ENCODE data around the gene ITGB1. TPM values are rescaled to one million over a fixed set of nuclear protein-coding genes. Genes with fewer than 3 reads are reported as not detected.

ITGB1 gene
- total RNA-seq, 1 experiment from 2014 or later = 421 TPM

DNA sequence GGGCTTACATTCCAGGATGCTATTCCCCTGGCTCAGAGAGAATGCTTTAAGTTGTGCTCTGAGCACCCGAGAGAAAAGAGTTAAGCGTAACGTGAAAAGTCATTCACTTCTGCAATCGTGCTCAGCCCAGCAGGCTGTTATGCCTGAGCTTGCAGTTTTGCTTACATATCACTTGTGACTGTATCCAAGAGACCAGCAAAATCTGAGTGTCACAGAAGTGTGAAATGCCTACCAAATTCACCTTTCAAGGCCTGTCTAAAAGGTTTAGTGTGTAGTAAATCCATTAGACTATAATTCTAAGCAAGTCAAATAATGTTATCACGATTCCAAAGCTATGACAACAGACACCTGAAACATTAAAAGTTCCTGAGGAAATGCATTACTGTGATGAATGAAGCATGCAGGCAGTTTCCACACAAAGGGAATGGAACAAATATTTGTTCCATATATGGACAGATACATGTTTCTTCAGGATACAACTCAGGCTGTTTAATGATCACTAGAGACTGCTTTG lies 20.1 kb downstream of the ITGB1 start:
- H3F3A ChIP-seq (ENCODE audit: insufficient read depth, low read depth) = peaks cover 30% of the 10 kb centered on the region; the same call in 1 of the 2 replicates
- no peak for DNase-seq
- CTCF ChIA-PET = no interaction called here
- POLR2A ChIA-PET (ENCODE audit: unreplicated experiment) = no interaction called here
- no peak overlapping the region for H2AFZ ChIP-seq
- H3K27ac ChIP-seq = no peak overlapping the region
- intact Hi-C loops (cut with micrococcal nuclease; ENCODE audit: unreplicated experiment) = no loop called here
- H3K4me3 ChIP-seq = no peak overlapping the region
- H3K27me3 ChIP-seq (ENCODE audit: insufficient read depth, low read depth) = no peaks in the 10 kb centered on the region
- peaks cover 74% of the 10 kb centered on the region for H4K20me1 ChIP-seq (ENCODE audit: insufficient read depth)
- H3K9me3 ChIP-seq (ENCODE audit: insufficient read depth, low read depth) = no peaks in the 10 kb centered on the region
- H3K4me2 ChIP-seq = no peak overlapping the region
- no peak for TF ChIP-seq EZH2 (IDR thresholded peaks at IDR 0.05; ENCODE audit: low read depth)
- TF ChIP-seq, protein P1, sequence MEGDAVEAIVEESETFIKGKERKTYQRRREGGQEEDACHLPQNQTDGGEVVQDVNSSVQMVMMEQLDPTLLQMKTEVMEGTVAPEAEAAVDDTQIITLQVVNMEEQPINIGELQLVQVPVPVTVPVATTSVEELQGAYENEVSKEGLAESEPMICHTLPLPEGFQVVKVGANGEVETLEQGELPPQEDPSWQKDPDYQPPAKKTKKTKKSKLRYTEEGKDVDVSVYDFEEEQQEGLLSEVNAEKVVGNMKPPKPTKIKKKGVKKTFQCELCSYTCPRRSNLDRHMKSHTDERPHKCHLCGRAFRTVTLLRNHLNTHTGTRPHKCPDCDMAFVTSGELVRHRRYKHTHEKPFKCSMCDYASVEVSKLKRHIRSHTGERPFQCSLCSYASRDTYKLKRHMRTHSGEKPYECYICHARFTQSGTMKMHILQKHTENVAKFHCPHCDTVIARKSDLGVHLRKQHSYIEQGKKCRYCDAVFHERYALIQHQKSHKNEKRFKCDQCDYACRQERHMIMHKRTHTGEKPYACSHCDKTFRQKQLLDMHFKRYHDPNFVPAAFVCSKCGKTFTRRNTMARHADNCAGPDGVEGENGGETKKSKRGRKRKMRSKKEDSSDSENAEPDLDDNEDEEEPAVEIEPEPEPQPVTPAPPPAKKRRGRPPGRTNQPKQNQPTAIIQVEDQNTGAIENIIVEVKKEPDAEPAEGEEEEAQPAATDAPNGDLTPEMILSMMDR (conservative IDR thresholded peaks at IDR 0.05) = no peak
- no peaks in the 10 kb centered on the region for H3K9me2 ChIP-seq (ENCODE audit: insufficient read depth)
- peaks cover 20% of the 10 kb centered on the region for H3K36me3 ChIP-seq (ENCODE audit: low read depth)
- H3K4me1 ChIP-seq (replicated peaks; ENCODE audit: insufficient read depth) = no peaks in the 10 kb centered on the region
- H3K79me2 ChIP-seq (ENCODE audit: low read depth) = peaks cover 100% of the 10 kb centered on the region
- BruUV-seq (replicated peaks) = no TSS peak

GRCh38 chr10:32932225-32932729 lies 25.8 kb downstream of the ITGB1 start:
- CTCF ChIA-PET = interaction anchor here (0.5 to 0.6 kb wide), 3 partner anchors 14 to 688 kb away, joined by 4 to 8 read pairs (median 7); no protein-coding TSS in a partner anchor
- Histone ChIP-seq H3K27ac (peak overlapping the region; percentile 30; the same call in 1 of the 2 replicates), H3K36me3 (ENCODE audit: low read depth) (peaks cover 39% of the 10 kb centered on the region), H3K9me2 (ENCODE audit: insufficient read depth) (no peaks in the 10 kb centered on the region), H3K27me3 (ENCODE audit: insufficient read depth, low read depth) (no peaks in the 10 kb centered on the region), H3K4me1 (replicated peaks; ENCODE audit: insufficient read depth) (no peaks in the 10 kb centered on the region), H3K4me2 (no peak overlapping the region), H3K4me3 (no peak overlapping the region), H4K20me1 (ENCODE audit: insufficient read depth) (peaks cover 45% of the 10 kb centered on the region), H3F3A (ENCODE audit: insufficient read depth, low read depth) (peaks cover 48% of the 10 kb centered on the region; the same call in 1 of the 2 replicates), H2AFZ (no peak overlapping the region), H3K9me3 (ENCODE audit: insufficient read depth, low read depth) (no peaks in the 10 kb centered on the region), H3K79me2 (ENCODE audit: low read depth) (peaks cover 65% of the 10 kb centered on the region)
- intact Hi-C loops (cut with micrococcal nuclease; ENCODE audit: unreplicated experiment) = no loop called here
- POLR2A ChIA-PET (ENCODE audit: unreplicated experiment) = interaction anchor here (0.6 kb wide), 1 partner anchor 78 kb away, joined by 6 read pairs; no protein-coding TSS in a partner anchor
- no TSS peak for BruUV-seq (replicated peaks)
- no peak for DNase-seq
- TF ChIP-seq, protein P1 (conservative IDR thresholded peaks at IDR 0.05) = no peak
- no peak for TF ChIP-seq EZH2 (IDR thresholded peaks at IDR 0.05; ENCODE audit: low read depth)

GRCh38 chr10:32931593-32931992 lies 26.4 kb downstream of the ITGB1 start:
- no peak for DNase-seq
- H3K9me3 ChIP-seq (ENCODE audit: insufficient read depth, low read depth) = no peaks in the 10 kb centered on the region
- H4K20me1 ChIP-seq (ENCODE audit: insufficient read depth) = peaks cover 43% of the 10 kb centered on the region
- no peak overlapping the region; the same call in 1 of the 2 replicates for H3K27ac ChIP-seq
- intact Hi-C loops (cut with micrococcal nuclease; ENCODE audit: unreplicated experiment) = no loop called here
- H3K4me3 ChIP-seq = no peak overlapping the region
- H3K4me2 ChIP-seq = no peak overlapping the region
- peaks cover 50% of the 10 kb centered on the region; the same call in 1 of the 2 replicates for H3F3A ChIP-seq (ENCODE audit: insufficient read depth, low read depth)
- peaks cover 46% of the 10 kb centered on the region for H3K36me3 ChIP-seq (ENCODE audit: low read depth)
- TSS peak; percentile 1 for BruUV-seq (replicated peaks)
- ChIA-PET CTCF (interaction anchor here (0.6 kb wide), 1 partner anchor 15 kb away, joined by 7 read pairs; no protein-coding TSS in a partner anchor), POLR2A (ENCODE audit: unreplicated experiment) (interaction anchor here (0.6 kb wide), 1 partner anchor 15 kb away, joined by 35 read pairs; no protein-coding TSS in a partner anchor)
- no peak overlapping the region for H2AFZ ChIP-seq
- no peaks in the 10 kb centered on the region for H3K4me1 ChIP-seq (replicated peaks; ENCODE audit: insufficient read depth)
- TF ChIP-seq EZH2 (IDR thresholded peaks at IDR 0.05; ENCODE audit: low read depth) = no peak
- TF ChIP-seq, protein P1 (conservative IDR thresholded peaks at IDR 0.05) = no peak
- H3K79me2 ChIP-seq (ENCODE audit: low read depth) = peaks cover 58% of the 10 kb centered on the region
- H3K9me2 ChIP-seq (ENCODE audit: insufficient read depth) = no peaks in the 10 kb centered on the region
- H3K27me3 ChIP-seq (ENCODE audit: insufficient read depth, low read depth) = no peaks in the 10 kb centered on the region
